C4-2B (cell line): ENCODE measurements around the gene PPM1K.

ENCODE experiments used
- CTCF ChIP-seq: fragments of 450-650 bp; conservative IDR thresholded peaks from 2 replicates; pipeline ENCODE4 v1.5.1; 2017; ENCODE audit warnings: mild to moderate bottlenecking
- ZFX ChIP-seq: fragments of 450-650 bp; IDR thresholded peaks from 2 replicates; pipeline ENCODE4 v1.6.1; 2017

GRCh38 chr4:88219099-88219498 is 65.3 kb downstream of the PPM1K start:
- peak; percentile 77 for TF ChIP-seq CTCF
- TF ChIP-seq ZFX: no peak
